ENCODE results near the gene INSYN2B. TPM values are rescaled to one million over a fixed set of nuclear protein-coding genes. Genes with fewer than 3 reads are reported as not detected.

Gene INSYN2B
- total and polyA plus RNA-seq, 2 of the 8 experiments (the other 6 are each of a cell fraction or from before 2014, with no cell fraction given): not detected

DNA sequence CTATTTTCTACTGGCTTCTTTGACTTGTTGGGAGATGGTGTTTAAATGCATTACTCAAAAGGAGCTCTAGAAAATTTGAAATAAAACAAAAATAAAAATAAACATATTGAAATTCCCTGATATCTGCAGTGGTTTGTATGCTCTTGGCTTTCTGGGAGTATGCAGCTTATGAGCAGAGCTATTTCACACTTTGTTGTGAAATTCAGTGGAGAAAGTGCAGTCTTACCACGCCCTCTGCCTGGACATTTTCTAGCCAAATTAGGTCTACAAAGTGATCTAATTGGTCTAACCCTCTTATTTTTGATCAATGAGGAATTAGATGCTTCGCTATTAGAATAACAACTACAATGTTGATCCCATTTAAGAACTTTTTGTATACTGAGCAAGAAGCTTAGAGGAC is 66.8 kb downstream of the INSYN2B start:
- Histone ChIP-seq H3K9ac (replicated peaks in 1 of 4; ENCODE audit: extremely low read depth in 1 of 4, low read depth in 3 of 4, low read length in 3 of 4) (no peak overlapping the region), H3K4ac (replicated peaks; ENCODE audit: insufficient read length, low read depth, low read length) (no peak overlapping the region), H3K4me3 (ENCODE audit: extremely low read depth in 1 of 4, insufficient read depth in 2 of 4, low read depth in 3 of 4, low read length in 4 of 4) (no peak overlapping the region), H3K4me1 (replicated peaks in 1 of 4; ENCODE audit: control insufficient read depth in 3 of 4, insufficient read depth in 4 of 4, low read length in 3 of 4) (no peaks in the 10 kb centered on the region), H2BK120ac (replicated peaks; ENCODE audit: low read depth, low read length) (no peak overlapping the region), H2AFZ (ENCODE audit: low read length) (no peak overlapping the region), H3K36me3 (ENCODE audit: control insufficient read depth in 2 of 4, insufficient read depth in 4 of 4, low read length in 3 of 4) (no peaks in the 10 kb centered on the region), H2BK20ac (ENCODE audit: low read length) (no peak overlapping the region), H4K20me1 (replicated peaks in 1 of 2; ENCODE audit: control insufficient read depth in 1 of 2, insufficient read depth in 2 of 2, low read length in 2 of 2) (no peaks in the 10 kb centered on the region), H4K8ac (ENCODE audit: extremely low read depth, insufficient read depth, low read length) (no peak overlapping the region), H2BK12ac (ENCODE audit: low read depth, low read length) (no peak overlapping the region), H4K91ac (replicated peaks; ENCODE audit: insufficient read length, low read length) (no peak overlapping the region), H2AK5ac (ENCODE audit: low read depth, low read length) (no peak overlapping the region), H3K56ac (replicated peaks; ENCODE audit: insufficient read length, low read depth, low read length) (no peak overlapping the region), H3K79me1 (ENCODE audit: low read depth, low read length) (no peaks in the 10 kb centered on the region), H3K4me2 (ENCODE audit: insufficient read depth in 1 of 2, low read depth in 2 of 2, low read length in 2 of 2) (no peak overlapping the region), H4K5ac (ENCODE audit: insufficient read length, low read depth, low read length) (no peak overlapping the region), H2BK5ac (ENCODE audit: low read depth, low read length) (no peak overlapping the region), H3K23me2 (ENCODE audit: low read depth, low read length) (no peaks in the 10 kb centered on the region; the same call in 1 of the 2 replicates), H3K9me3 (ENCODE audit: insufficient read depth in 2 of 2, low read depth in 1 of 2, low read length in 1 of 2) (no peaks in the 10 kb centered on the region), H2BK15ac (ENCODE audit: low read length) (no peak overlapping the region), H3K79me2 (ENCODE audit: control insufficient read depth in 1 of 2, insufficient read depth in 2 of 2, low read length in 2 of 2) (no peaks in the 10 kb centered on the region), H3K18ac (ENCODE audit: extremely low read depth, low read length) (no peak overlapping the region), H3K23ac (ENCODE audit: insufficient read length) (no peak overlapping the region), H3K14ac (ENCODE audit: insufficient read length) (no peak overlapping the region), H3K27ac (ENCODE audit: low read depth, low read length) (no peak overlapping the region), H3K27me3 (replicated peaks in 1 of 4; ENCODE audit: control insufficient read depth in 3 of 4, extremely low read depth in 1 of 4, insufficient read depth in 3 of 4, low read length in 3 of 4) (no peaks in the 10 kb centered on the region)
- CTCF ChIA-PET (ENCODE audit: partially characterized antibody): interaction anchor here (0.6 to 1.4 kb wide), 10 partner anchors 8 to 212 kb away, joined by 3 to 5 read pairs (median 3); no protein-coding TSS in a partner anchor
- no peak for FAIRE-seq
- no peak for DNase-seq (ENCODE audit: low read depth in 1 of 2, low spot score in 2 of 2)
- POLR2A ChIA-PET (ENCODE audit: partially characterized antibody): no interaction called here
- WGBS, 2 experiments (ENCODE audit: extremely low coverage in 1 of 2, insufficient coverage in 1 of 2, insufficient read length in 1 of 2, insufficient replicate concordance in 2 of 2, low coverage in 1 of 2, low lambda C conversion rate in 2 of 2, missing lambda C conversion rate in 1 of 2): 83% methylated on average over 2 of the region's 2 CpGs; no CpG with 5 or more reads in 1 of the 2 experiments
- TF ChIP-seq RBBP5 (IDR thresholded peaks at IDR 0.05; ENCODE audit: borderline replicate concordance, low read depth, low read length): no peak
- no peak for TF ChIP-seq HDAC6 (IDR thresholded peaks at IDR 0.05; ENCODE audit: low read depth, low read length)
- no peak for TF ChIP-seq KDM4A (IDR thresholded peaks at IDR 0.05; ENCODE audit: low read depth, low read length, severe bottlenecking)
- no peak for TF ChIP-seq RAD21 (IDR thresholded peaks at IDR 0.05 in 1 of 2, conservative IDR thresholded peaks at IDR 0.05 in 1 of 2; ENCODE audit: low read depth in 2 of 2, low read length in 2 of 2)
- no peak for TF ChIP-seq USF2 (IDR thresholded peaks at IDR 0.05; ENCODE audit: low read length)
- TF ChIP-seq NANOG (IDR thresholded peaks at IDR 0.05; ENCODE audit: insufficient read depth, low read depth, low read length, poor library complexity, severe bottlenecking): no peak
- no peak for TF ChIP-seq JUN (IDR thresholded peaks at IDR 0.05; ENCODE audit: low read depth, low read length)
- no peak for TF ChIP-seq SP1 (IDR thresholded peaks at IDR 0.05; ENCODE audit: low read depth, low read length)
- TF ChIP-seq BCL11A (IDR thresholded peaks at IDR 0.05; ENCODE audit: low read depth in 2 of 2, low read length in 2 of 2): no peak
- TF ChIP-seq SRF (IDR thresholded peaks at IDR 0.05; ENCODE audit: low read depth, low read length): no peak
- no peak for TF ChIP-seq YY1 (IDR thresholded peaks at IDR 0.05; ENCODE audit: low read depth, low read length)
- no peak for TF ChIP-seq SIX5 (IDR thresholded peaks at IDR 0.05; ENCODE audit: low read depth, low read length)
- TF ChIP-seq SUZ12 (IDR thresholded peaks at IDR 0.05; ENCODE audit: low read length): no peak
- TF ChIP-seq POLR2A (IDR thresholded peaks at IDR 0.05; ENCODE audit: control extremely low read depth in 1 of 2, low read depth in 2 of 2, low read length in 2 of 2): no peak
